Neutrophil (primary cell): ENCODE results near the gene ZNF133.
"Not testable (repeated sequence)": the region's sequence is repeated elsewhere in the genome, so short reads cannot be mapped to it uniquely, and the experiment has no call there.

Source experiments
- H3K27ac ChIP-seq: fragments of 200-600 bp; sonication (generic); 2 replicates; pipeline ENCODE4 v1.5.1; 2016; ENCODE audit warnings: mild to moderate bottlenecking, moderate library complexity
- H3K27me3 ChIP-seq: fragments of 200-600 bp; sonication (generic); 2 replicates; pipeline ENCODE4 v1.6.0; 2016; ENCODE audit warnings: mild to moderate bottlenecking
- H3K36me3 ChIP-seq: fragments of 200-600 bp; sonication (generic); 2 replicates; pipeline ENCODE4 v1.5.1; 2017
- H3K4me1 ChIP-seq, 2 experiments: fragments of 200-600 bp in 1 of 2; sonication (generic) in 1 of 2; 1 replicate in 1 of 2; 2 replicates in 1 of 2; pipeline versions ENCODE4 v1.5.1 to v1.6.1; 2013 to 2016; ENCODE audit warnings: low read depth in 1 of 2, low read length in 1 of 2, mild to moderate bottlenecking in 1 of 2, moderate library complexity in 1 of 2; ENCODE audit not compliant: control insufficient read depth in 1 of 2, insufficient read depth in 1 of 2
- H3K4me3 ChIP-seq, 2 experiments: fragments of 200-600 bp in 1 of 2; sonication (generic) in 1 of 2; 1 replicate in 1 of 2; 2 replicates in 1 of 2; pipeline ENCODE4 v1.5.1; 2013 to 2016; ENCODE audit warnings: low read depth in 1 of 2, low read length in 1 of 2, mild to moderate bottlenecking in 1 of 2, moderate library complexity in 1 of 2
- H3K9me3 ChIP-seq: fragments of 200-600 bp; sonication (generic); 2 replicates; pipeline ENCODE4 v1.5.1; 2016
- CTCF ChIP-seq: fragments of 200-600 bp; sonication (generic); IDR thresholded peaks from 2 replicates; pipeline ENCODE4 v1.5.1; 2016; ENCODE audit warnings: antibody characterized with exemption

The ZNF133 gene

GRCh38 chr20:18272451-18272850, 15.9 kb upstream of the ZNF133 start:
- no peaks in the 10 kb centered on the region for H3K36me3 ChIP-seq
- no peaks in the 10 kb centered on the region for H3K9me3 ChIP-seq
- no peak overlapping the region for H3K4me3 ChIP-seq
- TF ChIP-seq CTCF = no peak
- H3K27me3 ChIP-seq = peaks cover 55% of the 10 kb centered on the region
- H3K4me1 ChIP-seq = peaks cover 4% of the 10 kb centered on the region in 2 experiments
- H3K27ac ChIP-seq = no peak overlapping the region

GRCh38 chr20:18273738-18274137, 14.6 kb upstream of the ZNF133 start:
- H3K4me3 ChIP-seq = no peak overlapping the region
- peaks cover 51% of the 10 kb centered on the region for H3K27me3 ChIP-seq
- TF ChIP-seq CTCF = no peak
- H3K4me1 ChIP-seq = peaks cover 4% of the 10 kb centered on the region in 2 experiments
- no peaks in the 10 kb centered on the region for H3K36me3 ChIP-seq
- H3K9me3 ChIP-seq = no peaks in the 10 kb centered on the region
- no peak overlapping the region for H3K27ac ChIP-seq

- not testable (repeated sequence) for H3K36me3 ChIP-seq, H3K27ac ChIP-seq, H3K4me1 ChIP-seq, H3K9me3 ChIP-seq, H3K4me3 ChIP-seq
- H3K27me3 ChIP-seq = peaks cover 65% of the 10 kb centered on the region
Observed at GRCh38 chr20:18275960-18276359, 12.4 kb upstream of the ZNF133 start.

GRCh38 chr20:18276821-18277220, 11.5 kb upstream of the ZNF133 start:
- Histone ChIP-seq H3K4me1 (peaks cover 4% of the 10 kb centered on the region in 2 experiments), H3K27ac (no peak overlapping the region), H3K36me3 (no peaks in the 10 kb centered on the region), H3K9me3 (no peaks in the 10 kb centered on the region), H3K27me3 (peaks cover 72% of the 10 kb centered on the region), H3K4me3 (no peak overlapping the region)
- TF ChIP-seq CTCF = no peak

GRCh38 chr20:18279242-18279641, 9.1 kb upstream of the ZNF133 start:
- no peak overlapping the region for H3K27ac ChIP-seq
- H3K4me1 ChIP-seq = peaks cover 4% of the 10 kb centered on the region in 2 experiments
- no peak overlapping the region for H3K4me3 ChIP-seq
- no peaks in the 10 kb centered on the region for H3K9me3 ChIP-seq
- H3K27me3 ChIP-seq = peaks cover 79% of the 10 kb centered on the region
- no peaks in the 10 kb centered on the region for H3K36me3 ChIP-seq
- no peak for TF ChIP-seq CTCF

GRCh38 chr20:18284805-18285533, 3.4 kb upstream of the ZNF133 start:
- Histone ChIP-seq H3K9me3 (no peaks in the 10 kb centered on the region), H3K27me3 (peaks cover 65% of the 10 kb centered on the region), H3K27ac (no peak overlapping the region), H3K4me3 (no peak overlapping the region), H3K4me1 (peaks cover 14% of the 10 kb centered on the region in 2 experiments), H3K36me3 (no peaks in the 10 kb centered on the region)
- TF ChIP-seq CTCF = no peak
